WERI-Rb-1 (cell line): ENCODE measurements around the gene ARHGAP10.

Source experiments
- DNase-seq: peaks from one replicate; pipeline ENCODE4 v3.0.0-alpha.2; 2020
- H3K27ac ChIP-seq: fragments of 250-450 bp; sonication (Bioruptor Pico); 2 replicates; pipeline ENCODE4 v1.5.1; 2020; ENCODE audit warnings: mild to moderate bottlenecking, moderate library complexity
- H3K27me3 ChIP-seq: fragments of 250-450 bp; sonication (Bioruptor Pico); 2 replicates; pipeline ENCODE4 v1.5.1; 2021; ENCODE audit warnings: mild to moderate bottlenecking, low read depth, moderate library complexity; ENCODE audit not compliant: insufficient read depth, severe bottlenecking
- H3K36me3 ChIP-seq: fragments of 250-450 bp; sonication (Bioruptor Pico); 2 replicates; pipeline ENCODE4 v1.5.1; 2020; ENCODE audit warnings: mild to moderate bottlenecking, moderate library complexity
- H3K4me3 ChIP-seq: 2 replicates; pipeline ENCODE4 v1.5.1; 2011; ENCODE audit warnings: low read depth, mild to moderate bottlenecking, control low read depth, low read length
- H3K9me3 ChIP-seq: fragments of 250-450 bp; sonication (Bioruptor Pico); 2 replicates; pipeline ENCODE4 v1.5.1; 2021; ENCODE audit warnings: mild to moderate bottlenecking, moderate library complexity; ENCODE audit not compliant: severe bottlenecking
- CTCF ChIP-seq: IDR thresholded peaks from 2 replicates; pipeline ENCODE4 v1.5.1; 2011; ENCODE audit warnings: low read depth, mild to moderate bottlenecking, control low read depth, inconsistent platforms, low read length

The ARHGAP10 gene

GRCh38 chr4:147927377-147928137, 195.7 kb downstream of the ARHGAP10 start:
- H3K36me3 ChIP-seq: peaks cover 15% of the 10 kb centered on the region
- no peak overlapping the region for H3K27ac ChIP-seq
- H3K27me3 ChIP-seq: no peaks in the 10 kb centered on the region
- H3K9me3 ChIP-seq: no peaks in the 10 kb centered on the region
- no peak for DNase-seq
- no peak for TF ChIP-seq CTCF
- H3K4me3 ChIP-seq: no peak overlapping the region

GRCh38 chr4:147928400-147928799, 196.5 kb downstream of the ARHGAP10 start:
- Histone ChIP-seq H3K27me3 (no peaks in the 10 kb centered on the region), H3K4me3 (no peak overlapping the region), H3K27ac (no peak overlapping the region), H3K9me3 (no peaks in the 10 kb centered on the region), H3K36me3 (peaks cover 15% of the 10 kb centered on the region)
- no peak for TF ChIP-seq CTCF
- no peak for DNase-seq

GRCh38 chr4:147929746-147930145, 197.9 kb downstream of the ARHGAP10 start:
- no peaks in the 10 kb centered on the region for H3K27me3 ChIP-seq
- no peaks in the 10 kb centered on the region for H3K9me3 ChIP-seq
- no peak for TF ChIP-seq CTCF
- no peak overlapping the region for H3K27ac ChIP-seq
- DNase-seq: no peak
- peaks cover 15% of the 10 kb centered on the region for H3K36me3 ChIP-seq
- no peak overlapping the region for H3K4me3 ChIP-seq

GRCh38 chr4:147933316-147933715, 201.4 kb downstream of the ARHGAP10 start:
- Histone ChIP-seq H3K9me3 (no peaks in the 10 kb centered on the region), H3K27me3 (no peaks in the 10 kb centered on the region), H3K27ac (no peak overlapping the region), H3K4me3 (no peak overlapping the region), H3K36me3 (peaks cover 5% of the 10 kb centered on the region)
- peak; percentile 24 for DNase-seq
- TF ChIP-seq CTCF: peak; percentile 50

- H3K36me3 ChIP-seq: peaks cover 5% of the 10 kb centered on the region
- no peak overlapping the region for H3K27ac ChIP-seq
- no peaks in the 10 kb centered on the region for H3K27me3 ChIP-seq
- no peak overlapping the region for H3K4me3 ChIP-seq
- no peaks in the 10 kb centered on the region for H3K9me3 ChIP-seq
- no peak for TF ChIP-seq CTCF
- DNase-seq: no peak
These were observed 201.9 kb downstream of the ARHGAP10 start for GRCh38 chr4:147933779-147934178.

GRCh38 chr4:147938496-147938895, 206.6 kb downstream of the ARHGAP10 start:
- Histone ChIP-seq H3K9me3 (no peaks in the 10 kb centered on the region), H3K27ac (no peak overlapping the region), H3K4me3 (no peak overlapping the region), H3K27me3 (no peaks in the 10 kb centered on the region), H3K36me3 (peaks cover 5% of the 10 kb centered on the region; the same call in 1 of the 2 replicates)
- no peak for TF ChIP-seq CTCF
- DNase-seq: no peak
